Measurements from ENCODE around the gene TMEM256.

The TMEM256 gene

GRCh38 chr17:7437369-7437863, 33.5 kb upstream of the TMEM256 start:
- no peak for TF ChIP-seq CTCF (conservative IDR thresholded peaks at IDR 0.05; ENCODE audit: control insufficient read depth, insufficient read depth, low read depth, low read length)
- H3K4me3 ChIP-seq (ENCODE audit: control insufficient read depth, low read depth, low read length) = peak overlapping the region; percentile 12
- DNase-seq (ENCODE audit: low read depth) = no peak

- DNase-seq (ENCODE audit: low read depth) = peak; percentile 68
- peak overlapping the region; percentile 12 for H3K4me3 ChIP-seq (ENCODE audit: control insufficient read depth, low read depth, low read length)
- no peak for TF ChIP-seq CTCF (conservative IDR thresholded peaks at IDR 0.05; ENCODE audit: control insufficient read depth, insufficient read depth, low read depth, low read length)
Measured at GRCh38 chr17:7436556-7437368, 32.9 kb upstream of the TMEM256 start.

- peak overlapping the region; percentile 20 for H3K4me3 ChIP-seq (ENCODE audit: control insufficient read depth, low read depth, low read length)
- no peak for TF ChIP-seq CTCF (conservative IDR thresholded peaks at IDR 0.05; ENCODE audit: control insufficient read depth, insufficient read depth, low read depth, low read length)
- no peak for DNase-seq (ENCODE audit: low read depth)
Measured at GRCh38 chr17:7435676-7436555, 32.0 kb upstream of the TMEM256 start.

- DNase-seq (ENCODE audit: low read depth) = no peak
- TF ChIP-seq CTCF (conservative IDR thresholded peaks at IDR 0.05; ENCODE audit: control insufficient read depth, insufficient read depth, low read depth, low read length) = no peak
- H3K4me3 ChIP-seq (ENCODE audit: control insufficient read depth, low read depth, low read length) = no peak overlapping the region
Measured at GRCh38 chr17:7432296-7432695, 28.4 kb upstream of the TMEM256 start.

- H3K4me3 ChIP-seq (ENCODE audit: control insufficient read depth, low read depth, low read length) = no peak overlapping the region
- TF ChIP-seq CTCF (conservative IDR thresholded peaks at IDR 0.05; ENCODE audit: control insufficient read depth, insufficient read depth, low read depth, low read length) = no peak
- no peak for DNase-seq (ENCODE audit: low read depth)
Measured at GRCh38 chr17:7431231-7431630, 27.3 kb upstream of the TMEM256 start.

- no peak for TF ChIP-seq CTCF (conservative IDR thresholded peaks at IDR 0.05; ENCODE audit: control insufficient read depth, insufficient read depth, low read depth, low read length)
- no peak overlapping the region for H3K4me3 ChIP-seq (ENCODE audit: control insufficient read depth, low read depth, low read length)
Measured at GRCh38 chr17:7429722-7430121, 25.8 kb upstream of the TMEM256 start.

More at GRCh38 chr17:7429722-7430121, 25.8 kb upstream of the TMEM256 start:
- no peak for DNase-seq (ENCODE audit: low read depth)

All from fibroblast of mammary gland (primary cell).